ENCODE data around the gene MALAT1. TPM values are rescaled to one million over a fixed set of nuclear protein-coding genes. Genes with fewer than 3 reads are reported as not detected.

Gene MALAT1
- total and polyA plus RNA-seq, 10 of the 15 experiments (the other 5 are each of a cell fraction or from before 2014, with no cell fraction given): 448 to 8,160 (median 2,019) TPM

- TF ChIP-seq E4F1 (IDR thresholded peaks at IDR 0.05; ENCODE audit: borderline replicate concordance, partially characterized antibody) (no peak), BMI1 (IDR thresholded peaks at IDR 0.05; ENCODE audit: borderline replicate concordance) (no peak), KDM1A (IDR thresholded peaks at IDR 0.05; ENCODE audit: borderline replicate concordance) (no peak), ZNF384 (IDR thresholded peaks at IDR 0.05; ENCODE audit: borderline replicate concordance, low read depth, low read length) (no peak), CEBPZ (IDR thresholded peaks at IDR 0.05; ENCODE audit: low read depth, low read length) (no peak), WRNIP1 (IDR thresholded peaks at IDR 0.05; ENCODE audit: borderline replicate concordance, low read depth, low read length) (no peak), EED (IDR thresholded peaks at IDR 0.05; ENCODE audit: low read depth) (no peak), IKZF1 (conservative IDR thresholded peaks at IDR 0.05) (no peak), HSF1 (IDR thresholded peaks at IDR 0.05; ENCODE audit: low read depth, low read length) (no peak)
Measured at GRCh38 chr11:65454311-65454695, 44.5 kb upstream of the MALAT1 start (continued).

All from GM12878 (cell line).